DLD1 (cell line): ENCODE measurements around the gene HFM1.
"Not testable (repeated sequence)": the region's sequence is repeated elsewhere in the genome, so short reads cannot be mapped to it uniquely, and the experiment has no call there.

Source experiments
- in situ Hi-C: cut with HindIII; loops from 2 replicates; pipeline ENCODE4 v1.10.0; 2017; ENCODE audit warnings: low sequenced_read_pairs

The HFM1 gene

DNA sequence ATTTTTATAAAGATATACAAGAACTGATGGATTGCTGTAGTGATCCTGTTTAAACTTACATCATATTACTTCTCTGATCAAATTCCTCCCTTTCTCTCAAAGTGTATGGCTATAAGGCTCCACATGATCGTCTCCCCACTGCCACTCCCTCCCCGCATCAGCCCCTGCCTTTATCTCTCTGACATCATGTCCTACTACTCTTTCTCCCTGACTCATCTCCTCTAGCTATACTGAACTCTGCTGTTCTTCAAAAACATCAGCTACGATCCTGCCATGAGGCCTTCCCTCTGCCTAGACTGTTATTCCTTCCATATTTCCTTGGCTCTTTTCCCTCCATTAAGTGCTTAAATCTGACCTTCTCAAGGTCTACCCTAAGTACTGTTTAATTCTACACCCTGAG lies 22.8 kb downstream of the HFM1 start:
- in situ Hi-C loops: no loop called here

DNA sequence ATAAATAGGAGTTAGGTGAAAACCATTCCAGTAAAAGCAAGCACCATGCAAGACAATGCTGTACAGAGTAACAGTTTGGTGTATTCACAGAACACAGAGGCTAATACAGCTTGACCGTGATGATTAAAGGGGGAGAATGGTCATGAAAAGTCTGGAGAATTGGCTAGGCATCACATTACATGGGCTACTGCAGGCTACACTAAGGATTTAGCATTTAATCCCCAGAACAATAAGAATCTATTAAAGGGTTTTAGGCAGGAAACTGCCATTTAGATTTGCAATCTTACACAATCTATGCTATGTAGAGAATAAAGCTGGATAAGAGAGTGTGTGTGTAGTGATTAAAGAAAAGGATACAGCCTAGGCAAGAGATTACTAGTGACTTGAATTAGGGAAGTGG lies 30.6 kb downstream of the HFM1 start:
- in situ Hi-C loops: no loop called here

DNA sequence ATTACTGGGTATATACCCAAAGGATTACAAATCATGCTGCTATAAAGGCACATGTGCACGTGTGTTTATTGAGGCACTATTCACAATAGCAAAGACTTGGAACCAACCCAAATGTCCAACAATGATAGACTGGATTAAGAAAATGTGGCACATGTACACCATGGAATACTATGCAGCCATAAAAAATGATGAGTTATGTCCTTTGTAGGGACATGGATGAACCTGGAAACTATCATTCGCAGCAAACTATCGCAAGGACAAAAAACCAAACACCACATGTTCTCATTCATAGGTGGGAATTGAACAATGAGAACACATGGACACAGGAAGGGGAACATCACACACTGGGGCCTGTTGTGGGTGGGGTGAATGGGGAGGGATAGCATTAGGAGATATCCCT lies 32.4 kb downstream of the HFM1 start:
- in situ Hi-C loops: not testable (repeated sequence)

DNA sequence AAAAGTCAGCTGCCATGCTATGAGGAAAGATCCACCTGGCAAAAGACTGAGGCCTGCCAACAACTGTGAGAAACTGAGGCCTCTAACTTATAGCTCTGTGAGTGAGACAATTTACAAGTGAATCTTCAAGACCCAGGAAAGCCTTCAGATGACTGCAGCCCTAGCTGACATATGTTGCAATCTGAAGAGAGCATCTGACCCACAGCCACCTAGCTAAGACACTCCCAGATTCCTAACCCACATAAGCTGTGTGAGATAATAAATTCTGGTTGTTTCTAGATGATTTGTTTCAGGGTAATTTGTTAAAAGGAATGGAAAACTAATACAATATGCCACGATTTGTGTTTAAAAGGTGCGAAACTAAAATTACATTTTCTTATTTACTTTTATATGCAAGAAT lies 55.1 kb downstream of the HFM1 start:
- in situ Hi-C loops: no loop called here

DNA sequence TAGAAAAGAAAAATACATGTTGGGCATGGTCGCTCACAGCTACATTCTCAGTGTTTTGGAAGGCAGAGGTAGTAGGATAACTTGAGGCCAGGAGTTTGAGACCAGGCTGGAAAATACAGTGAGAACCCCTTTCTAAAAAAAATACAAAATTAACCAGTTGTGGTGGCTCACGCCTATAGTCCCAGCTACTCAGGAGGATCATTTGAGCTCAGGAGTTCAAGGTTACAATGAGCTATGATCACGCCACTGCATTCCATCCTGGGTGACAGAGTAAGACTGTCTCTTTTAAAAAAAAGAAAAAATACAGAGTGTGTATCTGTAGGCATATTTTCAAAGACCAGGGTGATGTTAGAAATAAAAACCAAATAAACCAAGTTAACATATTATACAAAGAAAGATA lies 57.8 kb downstream of the HFM1 start:
- in situ Hi-C loops: no loop called here

DNA sequence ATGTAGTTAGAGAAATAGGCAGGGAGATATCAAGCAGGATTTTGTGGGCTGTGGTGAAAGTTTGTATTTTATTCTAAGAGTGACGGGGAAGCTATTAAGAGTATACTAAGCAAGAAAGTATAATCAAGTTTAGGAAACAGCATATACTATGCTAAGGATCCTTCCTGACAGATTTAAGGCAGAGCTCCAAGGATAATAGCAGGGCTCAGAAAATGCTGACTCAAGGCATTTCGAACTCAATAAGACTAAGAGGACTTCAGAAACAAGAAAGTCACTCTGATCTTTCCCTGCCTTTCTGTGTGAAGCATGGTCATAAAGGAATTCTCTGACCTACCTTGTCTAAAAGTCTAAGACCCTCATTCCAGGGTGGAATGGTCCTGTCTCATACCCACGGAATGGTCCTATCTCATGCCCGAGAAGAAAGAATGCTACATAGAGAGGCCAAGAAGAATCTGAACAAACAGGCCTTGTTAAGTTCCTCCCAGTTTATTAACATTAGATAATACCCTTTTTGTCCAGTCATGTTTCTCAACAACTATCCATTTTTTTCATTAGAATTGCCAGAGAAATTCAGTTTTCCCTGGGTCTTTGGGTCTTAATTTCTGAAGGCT lies 59.1 kb downstream of the HFM1 start:
- in situ Hi-C loops: no loop called here

DNA sequence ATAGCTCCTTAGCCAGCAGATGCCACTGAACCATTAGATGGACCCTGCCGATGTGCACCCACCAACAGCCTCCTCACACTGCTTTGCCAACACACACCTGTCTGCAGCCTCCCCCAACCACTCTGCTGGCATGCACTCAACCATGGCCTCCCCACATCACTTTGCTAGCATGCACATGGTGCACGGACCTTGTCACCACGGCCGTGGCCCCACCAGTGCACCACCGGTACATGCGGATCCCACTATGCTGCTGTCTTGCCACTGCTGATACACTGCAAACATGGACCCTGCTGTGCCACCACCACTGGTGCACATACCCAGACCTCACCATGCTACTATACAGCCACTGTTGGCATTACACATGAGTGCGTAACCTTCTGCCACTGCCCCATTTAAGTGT lies 66.1 kb downstream of the HFM1 start:
- in situ Hi-C loops: no loop called here

DNA sequence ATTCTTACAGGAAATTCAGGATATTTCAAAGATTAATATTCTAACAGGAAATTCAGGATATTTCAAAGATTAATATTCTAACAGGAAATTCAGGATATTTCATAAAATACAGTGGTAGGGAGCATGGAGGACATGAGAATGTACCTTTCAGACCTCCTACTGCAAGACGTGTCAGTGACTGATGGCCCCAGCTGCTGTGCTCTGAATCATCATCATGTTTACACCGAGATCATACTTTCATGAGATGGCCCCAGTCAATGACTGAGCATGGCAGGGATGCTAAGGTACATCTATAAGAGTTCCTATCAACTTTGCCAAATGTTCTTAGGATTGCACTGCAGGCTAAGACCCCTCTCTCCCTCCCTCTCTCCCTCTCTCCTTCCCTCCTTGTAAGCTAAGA lies 69.0 kb downstream of the HFM1 start:
- in situ Hi-C loops: no loop called here

DNA sequence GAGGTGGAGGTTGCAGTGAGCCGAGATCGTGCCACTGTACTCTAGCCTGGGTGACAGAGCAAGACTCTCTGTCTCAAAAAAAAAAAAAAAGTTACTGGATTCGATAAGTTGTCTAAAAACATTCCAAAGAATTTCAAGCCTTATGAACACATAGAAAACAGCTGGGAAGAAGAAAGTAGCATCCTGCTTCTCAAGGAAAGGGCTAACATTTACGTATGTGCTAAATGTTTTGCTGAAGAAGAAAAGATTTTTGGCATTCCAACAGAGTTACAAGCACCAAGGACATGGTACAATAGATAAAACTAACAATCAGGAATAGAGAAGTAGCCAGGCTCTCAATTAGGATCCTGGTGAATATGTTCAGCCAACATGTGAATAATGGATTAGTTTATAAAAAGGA lies 69.8 kb downstream of the HFM1 start:
- in situ Hi-C loops: no loop called here

DNA sequence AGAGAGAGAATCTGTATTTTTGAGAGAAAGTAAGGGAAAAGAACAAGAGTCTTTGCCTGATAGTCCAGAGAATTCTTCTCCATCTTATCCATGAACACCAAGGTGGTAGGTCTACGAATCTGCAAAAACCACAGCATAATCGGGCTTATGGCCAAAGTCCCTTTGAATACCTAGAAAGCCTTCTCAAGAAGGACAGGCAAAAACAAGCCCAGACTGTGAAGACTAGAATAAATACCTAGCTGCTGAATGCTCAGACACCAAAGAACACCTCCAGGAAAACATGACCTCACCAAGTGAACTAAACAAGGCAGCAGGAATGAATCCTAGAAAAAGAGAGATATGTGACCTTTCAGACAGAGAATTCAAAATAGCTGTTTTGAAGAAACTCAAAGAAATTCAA lies 79.2 kb downstream of the HFM1 start:
- in situ Hi-C loops: no loop called here

DNA sequence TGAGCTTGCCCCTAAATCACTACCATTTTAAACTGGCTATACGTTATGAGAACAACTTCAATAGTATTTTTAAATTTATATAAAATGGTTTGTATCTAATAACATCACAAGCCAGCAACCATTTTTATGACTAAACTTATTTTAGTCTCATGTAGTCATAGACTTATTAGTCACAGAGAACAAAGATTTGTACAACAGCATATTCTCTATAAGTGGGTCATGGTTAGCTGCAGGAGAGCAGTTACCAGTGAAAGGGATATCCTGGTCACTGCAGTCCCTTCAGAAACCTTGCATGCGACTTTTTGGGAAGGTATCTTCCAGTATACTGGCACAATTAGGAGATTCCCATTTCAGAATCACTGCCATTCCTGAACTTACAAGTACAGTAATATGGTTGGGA lies 90.0 kb downstream of the HFM1 start:
- in situ Hi-C loops: no loop called here

DNA sequence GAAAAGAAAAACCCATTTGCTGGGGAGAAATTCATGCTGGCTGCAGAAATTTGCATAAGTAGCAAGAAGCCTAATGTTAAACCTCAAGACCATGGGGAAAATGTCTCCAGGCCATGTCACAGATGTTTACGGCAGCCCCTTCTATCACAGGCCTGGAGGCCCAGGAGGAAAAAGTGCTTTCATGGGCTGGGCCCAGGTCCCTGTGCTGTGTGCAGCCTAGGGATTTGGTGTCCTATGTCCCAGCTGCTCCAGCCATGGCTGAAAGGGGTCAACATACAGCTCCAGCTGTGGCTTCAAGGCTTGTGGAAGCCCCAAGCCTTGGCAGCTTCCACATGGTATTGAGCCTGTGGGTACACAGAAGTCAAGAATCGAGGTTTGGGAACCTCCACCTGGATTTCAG lies 93.0 kb downstream of the HFM1 start:
- in situ Hi-C loops: no loop called here

DNA sequence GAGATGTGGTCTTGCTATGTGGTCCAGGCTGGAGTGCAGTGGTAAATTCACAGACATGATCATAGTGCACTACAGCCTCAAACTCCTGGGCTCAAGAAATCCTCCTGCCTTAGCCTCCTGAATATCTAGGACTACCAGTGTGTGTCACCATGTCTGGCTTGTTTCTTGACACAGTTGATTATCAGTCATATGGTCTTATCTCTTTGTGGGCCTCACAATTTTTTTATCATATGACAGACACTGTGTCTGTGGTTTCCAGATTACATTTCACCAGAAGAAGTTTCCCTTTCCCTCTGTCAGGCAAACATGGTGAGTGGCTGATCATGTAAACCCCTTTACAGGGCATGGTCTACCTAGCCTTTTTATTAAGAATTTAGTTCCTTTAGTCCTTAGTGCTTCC lies 96.1 kb downstream of the HFM1 start:
- in situ Hi-C loops: no loop called here

DNA sequence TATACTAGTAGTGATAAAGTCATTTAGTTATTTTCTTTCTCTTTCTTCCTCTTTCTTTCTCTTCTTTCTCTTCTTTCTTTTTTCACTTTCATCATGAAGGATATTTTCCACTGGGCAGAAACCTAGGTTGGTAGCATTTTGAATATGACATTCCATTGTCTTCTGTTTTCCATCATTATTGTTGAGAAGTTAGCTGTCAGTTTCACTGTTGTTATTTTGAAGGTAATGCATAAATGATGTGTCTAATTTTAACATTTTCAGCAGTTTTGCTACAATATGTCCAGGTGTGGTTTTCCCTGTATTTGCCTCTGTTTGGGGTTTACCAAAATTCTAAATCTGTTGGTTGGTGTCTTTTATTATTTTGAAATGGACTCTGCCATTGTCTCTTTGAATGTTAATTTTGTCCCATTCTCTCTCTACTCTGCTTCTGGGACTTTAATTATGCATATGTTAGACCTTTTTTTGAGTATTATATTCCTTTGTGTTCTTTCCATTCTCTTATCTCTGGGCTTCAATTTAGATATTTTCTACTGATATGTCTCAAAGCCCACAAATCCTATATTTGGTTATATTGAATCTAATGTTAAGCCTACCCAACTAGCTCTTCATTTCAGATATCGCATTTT lies 96.7 kb downstream of the HFM1 start:
- in situ Hi-C loops: no loop called here

DNA sequence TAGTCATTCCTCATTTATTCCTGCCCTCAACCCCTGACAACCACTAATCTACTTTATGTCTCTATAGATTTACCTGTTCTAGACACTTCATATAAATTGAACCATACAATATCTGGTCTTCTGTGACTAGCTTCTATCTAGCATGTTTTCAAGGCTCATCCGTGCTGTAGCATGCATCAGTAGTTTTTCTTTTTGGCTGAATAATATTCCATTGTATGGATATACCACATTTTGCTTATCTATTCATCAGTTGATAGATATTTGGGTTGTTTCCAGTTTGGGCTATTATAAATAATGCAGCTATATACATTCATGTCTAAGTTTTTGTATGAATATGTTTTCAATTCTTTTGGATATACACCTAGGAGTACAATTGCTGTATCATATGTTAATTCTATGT lies 101.5 kb downstream of the HFM1 start:
- in situ Hi-C loops: no loop called here

DNA sequence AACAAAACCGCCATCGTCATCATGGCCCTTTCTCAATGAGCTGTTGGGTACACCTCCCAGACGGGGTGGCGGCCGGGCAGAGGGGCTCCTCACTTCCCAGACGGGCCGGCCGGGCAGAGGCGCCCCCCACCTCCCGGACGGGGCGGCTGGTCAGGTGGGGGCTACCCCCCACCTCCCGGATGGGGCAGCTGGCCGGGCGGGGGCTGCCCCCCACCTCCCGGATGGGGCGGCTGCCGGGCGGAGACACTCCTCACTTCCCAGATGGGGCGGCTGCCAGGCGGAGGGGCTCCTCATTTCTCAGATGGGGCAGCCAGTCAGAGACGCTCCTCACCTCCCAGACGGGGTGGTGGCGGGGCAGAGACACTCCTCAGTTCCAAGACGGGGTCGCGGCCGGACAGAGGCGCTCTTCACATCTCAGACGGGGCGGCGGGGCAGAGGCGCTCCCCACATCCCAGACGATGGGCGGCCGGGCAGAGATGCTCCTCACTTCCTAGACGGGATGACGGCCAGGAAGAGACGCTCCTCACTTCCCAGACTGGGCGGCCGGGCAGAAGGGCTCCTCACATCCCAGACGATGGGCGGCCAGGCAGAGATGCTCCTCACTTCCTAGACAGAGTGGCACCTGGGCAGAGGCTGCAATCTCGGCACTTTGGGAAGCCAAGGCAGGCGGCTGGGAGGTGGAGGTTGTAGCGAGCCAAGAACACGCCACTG lies 115.6 kb downstream of the HFM1 start:
- in situ Hi-C loops: not testable (repeated sequence)

DNA sequence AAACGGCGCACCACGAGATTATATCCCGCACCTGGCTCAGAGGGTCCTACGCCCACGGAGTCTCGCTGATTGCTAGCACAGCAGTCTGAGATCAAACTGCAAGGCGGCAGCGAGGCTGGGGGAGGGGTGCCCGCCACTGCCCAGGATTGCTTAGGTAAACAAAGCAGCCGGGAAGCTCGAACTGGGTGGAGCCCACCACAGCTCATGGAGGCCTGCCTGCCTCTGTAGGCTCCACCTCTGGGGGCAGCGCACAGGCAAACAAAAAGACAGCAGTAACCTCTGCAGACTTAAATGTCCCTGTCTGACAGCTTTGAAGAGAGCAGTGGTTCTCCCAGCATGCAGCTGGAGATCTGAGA lies 117.7 kb downstream of the HFM1 start:
- in situ Hi-C loops: not testable (repeated sequence)

DNA sequence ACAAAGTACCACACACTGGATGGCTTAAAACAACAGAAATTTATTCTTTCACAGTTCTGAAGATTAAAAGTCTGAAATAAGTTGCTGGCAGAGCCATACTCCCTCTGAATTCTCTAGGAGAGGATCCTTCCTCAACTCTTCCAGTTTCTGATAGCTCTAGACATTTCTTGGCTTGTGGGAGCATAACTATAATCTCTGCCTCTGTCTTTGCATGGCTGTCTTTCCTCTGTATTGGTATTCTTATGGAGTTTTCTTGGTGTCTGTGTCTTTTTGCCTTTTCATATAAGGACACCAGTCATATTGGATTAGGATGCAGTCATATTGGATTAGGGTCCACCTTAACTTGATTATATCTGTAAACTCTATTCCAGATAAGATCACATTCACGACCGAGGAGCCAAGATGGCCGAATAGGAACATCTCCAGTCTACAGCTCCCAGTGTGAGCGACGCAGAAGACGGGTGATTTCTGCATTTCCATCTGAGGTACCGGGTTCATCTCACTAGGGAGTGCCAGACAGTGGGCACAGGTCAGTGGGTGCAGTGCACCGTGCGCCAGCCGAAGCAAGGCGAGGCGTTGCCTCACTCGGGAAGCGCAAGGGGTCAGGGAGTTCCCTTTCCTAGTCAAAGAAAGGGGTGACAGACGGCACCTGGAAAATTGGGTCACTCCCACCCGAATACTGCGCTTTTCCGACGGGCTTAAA lies 118.2 kb downstream of the HFM1 start:
- in situ Hi-C loops: not testable (repeated sequence)

DNA sequence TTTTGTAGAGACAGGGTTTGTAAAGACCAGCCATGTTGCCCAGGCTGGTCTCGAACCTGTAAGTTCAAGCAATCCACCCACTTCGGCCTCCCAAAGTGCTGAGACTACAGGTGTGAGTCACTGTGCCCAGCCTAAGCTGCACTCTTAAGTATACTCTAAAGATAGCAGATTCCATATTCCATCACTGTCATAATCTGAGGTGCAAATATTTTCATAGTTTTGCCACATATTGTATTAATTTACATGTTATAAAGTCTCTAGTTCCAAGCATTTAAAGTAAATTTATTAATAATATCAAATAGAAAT lies 121.3 kb downstream of the HFM1 start:
- in situ Hi-C loops: no loop called here

DNA sequence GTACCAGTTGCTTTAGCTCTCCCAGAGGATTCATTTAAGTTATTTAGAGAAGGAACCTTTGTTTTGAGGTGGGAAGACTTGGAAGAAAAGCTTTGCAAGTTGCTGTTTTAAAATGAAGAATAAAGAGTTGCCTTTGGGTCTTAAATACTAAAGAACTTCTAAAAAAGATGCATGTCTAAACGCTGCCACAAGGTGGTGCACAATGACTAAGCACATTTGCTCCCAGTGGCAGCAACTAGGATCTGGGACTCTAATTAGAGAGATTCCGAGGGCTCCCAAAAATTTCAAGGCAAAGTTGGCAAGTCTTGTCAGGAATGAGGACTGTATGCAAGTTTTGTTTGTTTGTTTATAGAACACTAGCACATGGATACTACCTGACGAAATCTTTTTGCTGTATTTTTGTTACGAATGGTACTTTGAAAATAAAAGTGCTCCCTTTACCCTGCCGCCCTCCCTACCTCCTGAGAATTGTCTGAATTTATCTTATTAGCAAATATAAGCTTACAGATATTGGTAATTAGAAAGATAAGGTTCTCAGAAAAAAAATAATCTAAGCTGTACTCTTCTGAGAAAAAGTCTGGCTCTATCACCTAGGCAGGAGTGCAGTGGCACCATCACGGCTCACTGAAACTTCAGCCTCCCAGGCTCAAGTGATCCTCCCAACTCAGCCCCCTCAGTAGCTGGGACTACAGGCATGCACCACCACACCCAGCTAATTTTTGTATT lies 121.8 kb downstream of the HFM1 start:
- in situ Hi-C loops: no loop called here

DNA sequence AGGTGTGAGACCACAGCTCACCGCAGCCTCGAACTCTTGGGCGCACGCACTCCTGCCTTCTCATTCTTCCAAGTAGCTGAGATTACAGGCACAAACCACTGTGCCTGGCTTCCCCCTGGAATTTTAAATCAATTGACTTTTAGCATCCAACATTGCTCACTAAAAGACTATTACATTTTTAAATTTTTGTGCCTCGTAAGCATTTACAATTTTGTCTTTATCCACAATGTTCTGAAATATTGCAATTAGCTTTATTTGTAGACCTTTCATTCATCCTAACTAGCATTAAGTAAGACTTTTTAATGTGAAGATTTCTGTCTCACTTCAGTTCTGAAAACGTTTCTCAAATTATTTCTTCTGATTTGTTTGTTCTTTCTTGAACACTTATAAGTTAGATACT lies 122.9 kb downstream of the HFM1 start:
- in situ Hi-C loops: no loop called here

DNA sequence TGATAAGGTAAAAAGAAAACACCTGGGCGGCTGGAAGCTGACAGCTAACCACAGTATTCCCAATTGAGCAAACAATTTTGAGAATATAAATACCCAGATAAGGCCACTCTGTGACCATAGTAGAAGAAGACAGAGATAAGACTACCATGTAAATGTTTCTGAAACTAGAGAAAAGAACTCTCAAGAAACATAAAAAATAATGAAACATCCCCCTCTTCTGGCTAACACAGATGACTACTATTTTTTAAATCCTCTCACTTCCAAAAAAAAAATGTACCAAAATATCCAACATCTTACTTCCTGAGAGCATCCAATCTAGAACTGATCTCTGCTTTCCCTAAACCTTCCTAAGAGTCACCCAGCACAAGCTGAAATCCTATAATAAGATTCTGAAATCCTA lies 125.9 kb downstream of the HFM1 start:
- in situ Hi-C loops: no loop called here
